GM21447 (cell line): ENCODE data around the gene ANXA11.
"Not testable (repeated sequence)": the region's sequence is repeated elsewhere in the genome, so short reads cannot be mapped to it uniquely, and the experiment has no call there.

Source experiments
- ATAC-seq: cut with Tn5 transposase; IDR thresholded peaks from one replicate; pipeline ENCODE4 v1.9.1; 2021; ENCODE audit not compliant: unreplicated experiment

The ANXA11 gene

GRCh38 chr10:80210259-80210658, 4.9 kb upstream of the ANXA11 start:
- no peak for ATAC-seq

DNA sequence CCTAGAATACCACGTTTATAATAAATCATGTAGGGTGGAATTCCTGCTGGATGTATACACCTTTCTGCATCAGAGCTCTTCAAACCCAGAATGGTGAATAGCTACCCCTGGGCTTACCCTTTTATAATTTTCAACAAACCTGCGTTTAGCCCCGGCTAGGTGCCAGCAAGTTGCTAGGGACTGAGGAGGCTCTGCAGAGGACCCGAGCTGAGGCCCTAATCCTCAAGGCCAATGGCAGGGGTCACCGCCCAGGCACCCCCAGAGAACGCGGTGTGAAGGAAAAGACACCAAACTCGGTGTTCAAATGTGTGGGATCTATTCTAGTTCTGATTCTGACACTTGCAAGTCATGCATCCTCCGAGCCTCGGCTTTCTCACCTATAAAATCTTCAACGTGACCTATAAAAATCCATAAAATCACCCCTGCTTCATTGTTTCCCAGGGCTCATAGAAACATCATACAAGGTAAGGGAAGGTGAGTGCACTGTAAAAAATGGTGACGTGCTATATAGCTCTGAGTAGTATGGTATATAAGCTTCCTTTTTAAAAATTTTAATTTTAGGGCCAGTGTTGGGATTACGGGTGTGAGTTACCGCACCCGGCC, 2.5 kb upstream of the ANXA11 start:
- ATAC-seq, result no peak

GRCh38 chr10:80206277-80206655, 929 bp upstream of the ANXA11 start:
- ATAC-seq, result no peak

DNA sequence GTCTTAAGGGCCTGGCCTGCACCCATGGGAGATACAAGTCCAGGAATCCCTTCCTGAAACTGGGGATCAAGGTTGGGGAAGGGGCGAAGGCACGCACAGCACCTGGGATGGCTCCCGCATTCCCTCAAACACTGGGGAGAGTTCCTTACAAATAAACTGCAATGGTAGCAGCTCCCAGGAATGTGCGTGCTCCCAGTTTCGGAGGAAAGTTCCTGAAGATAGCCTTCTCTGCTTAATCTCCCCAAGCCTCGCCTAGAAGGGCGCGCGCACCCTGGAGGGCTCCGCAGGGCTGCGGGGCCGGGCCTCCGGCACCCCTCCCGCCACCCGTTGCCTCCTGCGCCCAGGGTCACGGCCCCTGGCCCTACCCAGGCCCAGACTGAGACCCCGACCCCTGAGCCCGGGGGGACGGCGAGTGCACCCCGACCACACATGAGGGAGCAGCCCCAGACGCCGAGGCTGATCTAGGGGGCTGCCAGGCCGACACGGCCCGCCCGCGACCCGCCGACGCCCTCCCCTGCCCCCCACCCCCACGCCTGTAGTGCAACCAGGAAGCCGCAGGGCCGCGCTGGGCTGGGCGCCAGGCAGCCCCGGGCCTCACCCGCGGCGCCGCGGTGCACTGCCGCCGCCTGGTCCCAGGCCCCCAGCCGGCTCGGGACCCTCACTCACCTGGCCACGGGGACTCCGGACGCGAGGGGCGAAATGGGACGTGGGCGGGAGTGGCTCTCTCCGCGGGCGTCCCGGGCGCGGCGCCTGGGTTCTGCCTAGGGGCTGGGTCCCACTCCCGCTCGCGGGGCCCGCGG, 460 bp downstream of the ANXA11 start:
- ATAC-seq, result peak; percentile 30

DNA sequence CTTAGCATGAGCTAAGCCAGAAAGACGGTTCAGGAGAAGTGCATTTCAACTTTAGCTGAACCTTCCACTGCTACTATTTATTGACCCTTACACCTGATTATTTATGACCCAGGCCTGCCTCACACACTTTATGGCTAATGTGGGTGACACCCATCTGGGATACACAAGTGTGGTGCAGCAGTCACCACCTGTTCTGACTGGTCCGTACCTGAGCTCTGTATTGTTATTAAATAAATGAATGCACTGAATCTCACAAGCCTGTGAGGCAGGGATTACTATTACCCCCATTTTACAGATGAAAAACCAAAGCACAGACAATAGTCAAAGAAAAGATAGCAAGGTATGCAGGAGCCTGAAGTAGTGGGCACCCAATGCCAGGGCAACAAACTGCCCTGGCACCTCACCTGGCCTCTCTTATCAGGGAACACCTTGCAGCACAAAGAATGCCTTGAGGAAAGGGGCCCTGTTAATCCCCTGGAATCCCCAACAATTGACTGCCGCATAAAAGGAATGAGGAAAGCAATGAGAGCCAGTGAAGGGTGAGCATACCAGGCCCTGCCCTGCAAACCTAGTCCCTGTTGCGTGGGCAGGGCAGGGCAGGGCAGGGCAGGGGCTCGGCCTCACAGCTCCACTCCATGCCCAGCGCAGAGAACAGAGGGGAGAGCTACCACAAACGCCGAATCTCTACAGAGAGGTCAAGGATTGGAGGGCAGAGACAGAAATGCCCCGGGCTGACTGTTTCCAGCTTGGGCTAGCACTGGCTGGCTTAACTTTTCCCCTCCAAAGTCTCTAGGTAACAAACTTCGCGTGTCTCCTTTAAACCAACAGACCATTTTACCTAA, 1.3 kb downstream of the ANXA11 start:
- ATAC-seq, result no peak

DNA sequence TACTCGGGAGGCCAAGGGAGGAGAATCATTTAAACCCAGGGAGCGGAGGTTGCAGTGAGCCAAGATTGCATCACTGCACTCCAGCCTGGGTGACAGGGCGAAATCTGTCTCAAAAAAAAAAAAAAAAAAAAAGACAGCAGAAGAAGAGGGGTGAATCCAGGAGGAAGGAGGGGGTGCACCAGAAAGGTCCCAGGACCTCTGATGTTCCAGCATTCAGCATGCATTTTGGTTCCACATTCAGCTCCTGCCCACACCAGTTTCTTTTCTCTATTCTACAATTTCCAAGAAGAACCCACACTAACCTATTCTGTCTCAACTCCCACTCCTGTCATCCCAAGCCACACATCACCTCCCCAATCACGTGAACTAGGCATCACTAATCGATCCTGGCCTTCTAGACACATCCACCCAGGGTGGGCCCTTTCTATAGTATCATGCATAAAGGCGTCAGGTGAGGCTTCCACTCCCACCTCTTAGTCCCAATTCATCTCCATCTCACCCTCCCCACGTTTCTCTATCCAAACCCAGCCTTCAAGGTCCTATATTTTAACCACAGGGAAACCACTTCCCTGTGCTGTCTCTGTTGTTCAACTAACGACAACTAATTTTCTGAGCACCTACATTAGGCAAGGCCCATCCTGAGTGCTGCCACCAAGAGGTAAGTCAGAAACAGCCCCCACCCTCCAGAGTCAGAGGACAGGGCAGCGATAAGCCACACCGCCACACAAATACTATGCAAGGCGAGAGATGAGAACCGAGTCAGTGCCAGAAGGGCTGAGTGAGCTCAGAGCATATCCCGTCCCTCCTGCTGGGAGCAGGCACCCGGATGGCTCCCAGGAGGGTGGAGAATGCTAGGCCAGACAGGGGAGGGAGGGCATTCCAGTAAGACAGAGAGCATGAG, 2.2 kb downstream of the ANXA11 start:
- ATAC-seq, result peak; percentile 65

DNA sequence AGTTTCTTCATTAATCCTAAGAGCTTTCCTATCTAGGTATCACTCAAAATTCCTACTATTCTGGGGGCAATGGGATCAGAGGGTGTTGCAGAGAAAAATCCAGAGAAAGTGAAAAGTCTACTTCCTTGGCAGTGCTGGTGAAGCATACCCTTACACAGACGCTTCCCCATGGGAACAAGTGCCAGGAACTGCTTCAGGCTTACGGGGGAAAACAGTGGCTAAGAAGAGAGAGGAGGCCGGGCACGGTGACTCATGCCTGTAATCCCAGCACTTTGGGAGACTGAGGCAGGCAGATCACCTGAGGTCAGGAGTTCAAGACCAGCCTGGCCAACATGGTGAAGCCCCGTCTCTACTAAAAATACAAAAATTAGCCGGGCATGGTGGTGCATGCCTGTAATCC, 2.8 kb downstream of the ANXA11 start:
- ATAC-seq, result not testable (repeated sequence)

DNA sequence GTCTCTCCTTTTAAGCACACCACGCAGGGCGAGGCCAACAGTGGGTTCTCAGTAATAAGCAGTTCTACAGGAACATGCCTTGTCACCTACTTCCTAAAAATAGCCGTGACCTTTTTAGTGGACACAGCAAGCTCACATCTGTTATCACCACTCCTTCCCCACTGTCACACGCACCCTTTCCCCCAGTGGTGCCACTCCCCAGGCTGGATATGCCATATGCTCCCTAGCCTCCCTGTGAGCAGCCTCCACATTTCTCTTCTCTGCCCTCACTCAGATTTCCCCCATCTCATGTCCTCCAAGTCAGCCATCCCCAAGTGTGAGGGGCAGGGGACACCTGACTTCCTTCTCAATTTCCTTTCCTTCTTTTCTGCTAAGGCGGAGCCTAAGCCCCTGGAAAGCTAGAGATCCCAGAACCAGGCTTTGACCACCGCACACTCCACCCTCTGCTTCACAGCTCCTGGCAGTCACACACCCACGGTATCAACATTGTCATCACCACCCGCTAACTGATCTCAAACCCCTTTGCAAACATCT, 3.7 kb downstream of the ANXA11 start:
- ATAC-seq, result no peak

DNA sequence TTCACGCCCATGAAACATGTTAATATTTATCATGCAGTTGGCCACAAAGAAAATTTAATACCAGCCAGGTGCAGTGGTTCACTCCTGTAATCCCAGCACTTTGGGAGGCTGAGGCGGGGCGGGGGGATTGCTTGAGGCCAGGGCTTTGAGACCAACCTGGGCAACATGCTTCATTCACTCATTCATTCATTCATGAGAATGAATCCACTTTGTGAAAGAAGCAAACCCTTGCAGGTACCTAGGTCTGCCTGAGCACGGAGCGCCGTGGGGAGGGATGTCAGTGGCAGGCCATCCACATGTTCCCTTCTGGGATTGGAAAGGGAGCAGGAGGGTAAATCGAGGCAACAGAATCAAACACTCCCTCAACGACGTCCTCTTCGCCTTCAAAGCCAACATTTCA, 4.7 kb downstream of the ANXA11 start:
- no peak for ATAC-seq

DNA sequence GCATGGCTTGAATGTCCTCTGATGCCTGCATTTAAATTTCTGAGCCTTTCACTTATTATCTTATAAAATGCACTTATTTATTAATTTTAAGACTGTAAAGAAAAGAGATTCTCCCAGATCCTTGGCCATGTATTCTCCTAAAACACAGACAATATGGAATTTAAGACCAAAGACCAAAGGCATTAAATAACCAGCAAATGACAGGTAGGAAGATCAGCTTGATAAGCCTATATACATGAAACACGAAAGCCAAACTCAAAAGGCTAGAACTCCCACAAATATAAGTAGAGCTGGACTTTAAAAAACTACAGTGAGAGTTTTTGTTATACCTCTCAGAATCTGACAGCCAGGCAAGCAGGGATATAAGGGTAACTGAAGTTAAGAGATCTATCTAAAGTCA, 5.1 kb downstream of the ANXA11 start:
- no peak for ATAC-seq

- no peak for ATAC-seq
Observed at GRCh38 chr10:80199828-80200227, 5.5 kb downstream of the ANXA11 start.

DNA sequence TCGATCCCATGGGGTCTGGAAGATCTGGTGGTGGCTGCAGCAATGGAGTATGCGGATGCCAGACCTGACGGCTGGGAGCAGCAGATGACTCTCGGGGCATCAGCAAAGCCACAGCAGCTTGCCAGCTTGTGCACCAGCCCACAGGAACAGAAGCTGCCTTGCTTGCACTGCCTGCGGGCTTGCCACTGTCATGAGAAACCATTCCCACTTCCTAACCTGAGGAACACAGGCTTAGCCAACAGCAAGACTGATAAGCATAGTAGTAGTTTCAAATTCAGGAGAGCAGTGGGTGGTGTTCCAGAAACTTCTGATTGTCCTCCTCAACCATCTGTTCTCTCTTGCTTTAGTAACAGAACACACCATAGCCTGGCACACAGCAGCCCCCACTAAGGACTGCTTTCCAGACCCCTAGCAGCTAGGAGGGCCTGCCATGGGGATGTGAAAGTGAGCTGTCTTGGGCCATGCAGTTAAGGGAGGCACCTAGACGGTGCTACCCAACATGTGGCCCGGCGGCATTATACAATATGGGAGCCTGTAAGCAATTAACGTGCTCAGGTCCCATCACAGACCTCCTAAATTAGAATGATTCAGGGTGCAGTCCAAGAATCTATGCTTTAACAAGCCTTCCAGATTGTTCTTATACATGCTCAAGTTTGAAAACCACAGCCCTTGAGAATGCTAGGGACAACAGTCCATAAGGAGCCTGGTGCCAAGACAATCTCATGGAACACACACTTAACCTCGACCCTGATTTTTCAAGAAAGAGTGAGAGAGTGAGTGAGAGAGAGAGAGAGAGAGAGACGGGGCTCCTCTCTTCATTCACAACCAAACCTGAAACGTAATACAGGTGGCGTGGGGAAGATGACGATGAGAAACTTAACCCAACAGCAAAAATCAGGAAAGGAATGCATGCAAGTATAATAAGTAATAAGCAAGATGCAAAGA, 7.1 kb downstream of the ANXA11 start:
- no peak for ATAC-seq

GRCh38 chr10:80196950-80197315, 8.4 kb downstream of the ANXA11 start:
- peak; percentile 5 for ATAC-seq

DNA sequence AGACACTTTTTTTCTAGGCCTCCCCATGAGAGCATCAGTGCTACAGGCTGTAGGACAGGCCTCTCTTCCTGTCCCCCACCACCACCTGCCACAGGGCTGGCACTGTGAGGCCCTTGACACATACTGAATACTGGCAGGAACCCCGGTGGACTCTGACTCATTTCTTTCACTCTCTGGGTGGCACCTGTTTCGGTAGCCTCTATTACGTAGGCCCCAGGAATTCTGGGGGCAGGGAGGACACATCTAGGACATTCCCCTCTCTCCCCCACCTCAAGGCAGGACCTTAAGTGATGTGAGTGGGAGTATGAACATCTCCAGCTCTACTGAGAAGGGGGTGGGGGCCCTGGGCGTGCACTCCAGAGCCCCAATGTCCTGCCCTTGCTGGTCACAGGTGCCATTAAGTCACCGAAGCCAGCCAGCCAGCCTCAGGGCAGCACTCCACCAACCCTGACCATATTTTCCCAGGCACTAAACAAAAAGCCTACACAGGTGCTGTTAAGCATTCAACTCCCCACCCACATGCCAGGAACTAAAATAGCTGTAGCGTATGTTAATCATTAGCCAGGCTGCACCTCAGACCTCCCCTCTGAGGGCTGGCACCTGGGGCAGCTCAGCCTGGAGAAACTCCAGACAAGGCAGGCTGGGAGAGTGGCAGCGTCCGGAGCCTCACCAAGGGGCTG, 8.9 kb downstream of the ANXA11 start:
- peak; percentile 85 for ATAC-seq

- ATAC-seq, result no peak
Observed at GRCh38 chr10:80195046-80195574, 10.2 kb downstream of the ANXA11 start.

- ATAC-seq, result no peak
Observed at GRCh38 chr10:80194373-80195045, 10.8 kb downstream of the ANXA11 start.

DNA sequence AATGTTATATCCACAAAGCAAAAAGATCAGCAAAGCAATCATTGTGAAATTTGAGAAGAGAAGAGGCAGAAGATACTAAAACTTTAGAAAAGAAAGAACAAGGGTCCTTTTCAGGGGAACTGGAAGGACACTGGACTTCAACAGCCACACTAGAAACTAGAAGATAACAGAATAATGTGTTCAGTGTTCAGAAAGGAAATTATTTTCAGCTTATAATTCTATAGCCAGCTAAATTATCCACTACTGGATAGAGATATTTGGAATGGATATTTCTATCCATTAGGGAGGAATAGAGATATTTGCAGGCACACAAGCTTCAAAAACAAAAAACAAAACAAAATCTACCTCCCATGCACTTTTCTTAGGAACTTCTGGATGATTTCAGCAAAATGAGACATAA, 12.8 kb downstream of the ANXA11 start:
- ATAC-seq, result no peak

GRCh38 chr10:80191589-80192270, 13.6 kb downstream of the ANXA11 start:
- no peak for ATAC-seq
